ENCODE results near the gene TREML1. TPM values are rescaled to one million over a fixed set of nuclear protein-coding genes. Genes with fewer than 3 reads are reported as not detected.

The TREML1 gene
- total and polyA plus RNA-seq, 2 experiments from 2014 or later: not detected

GRCh38 chr6:41171908-41172307 is 17.8 kb upstream of the TREML1 start (continued):
- TF ChIP-seq REST (IDR thresholded peaks at IDR 0.05; ENCODE audit: unreplicated experiment): no peak
- TF ChIP-seq CTCF (conservative IDR thresholded peaks at IDR 0.05; ENCODE audit: low read depth in 2 of 2): no peak
- TF ChIP-seq ETS1 (IDR thresholded peaks at IDR 0.05): no peak
- no peak for TF ChIP-seq STAT1 (IDR thresholded peaks at IDR 0.05; ENCODE audit: unreplicated experiment)
- TF ChIP-seq ZNF114 (CRISPR knock-in tag; IDR thresholded peaks at IDR 0.05): no peak
- TF ChIP-seq NANOG (IDR thresholded peaks at IDR 0.05; ENCODE audit: borderline replicate concordance): no peak

GRCh38 chr6:41170547-41171160 is 16.5 kb upstream of the TREML1 start:
- Histone ChIP-seq H3K36me3 (ENCODE audit: insufficient read depth) (no peaks in the 10 kb centered on the region), H4K20me1 (replicated peaks; ENCODE audit: insufficient read depth) (no peaks in the 10 kb centered on the region), H3K79me2 (replicated peaks; ENCODE audit: insufficient read depth) (no peaks in the 10 kb centered on the region), H3K4me3 (no peak overlapping the region), H3K4me2 (peak overlapping the region; percentile 67), H3F3A (replicated peaks; ENCODE audit: low read depth) (no peaks in the 10 kb centered on the region), H3K27me3 (ENCODE audit: insufficient read depth) (no peaks in the 10 kb centered on the region), H2AFZ (0 out of 2 replicates have a peak overlapping the region, but pooled peaks have one; percentile 6), H3K4me1 (ENCODE audit: insufficient read depth) (peaks cover 11% of the 10 kb centered on the region), H3K9me2 (ENCODE audit: insufficient read depth) (peaks cover 12% of the 10 kb centered on the region; the same call in 1 of the 2 replicates), H3K27ac (ENCODE audit: low read depth) (no peak overlapping the region)
- H3K36me3 Mint-ChIP-seq (ENCODE audit: low read depth): peaks cover 7% of the 10 kb centered on the region; the same call in 1 of the 3 replicates
- H3K4me3 Mint-ChIP-seq: no peak overlapping the region
- no peak overlapping the region; the same call in 1 of the 2 replicates for H3K27ac Mint-ChIP-seq
- ATAC-seq (peak; percentile 29), DNase-seq (ENCODE audit: low spot score) (no peak)
- H3K4me1 Mint-ChIP-seq: peaks cover 15% of the 10 kb centered on the region
- H3K27me3 Mint-ChIP-seq (ENCODE audit: insufficient read depth, low read depth, poor library complexity): peaks cover 9% of the 10 kb centered on the region
- peaks cover 8% of the 10 kb centered on the region; the same call in 1 of the 3 replicates for H3K9me3 Mint-ChIP-seq
- TF ChIP-seq POLR2AphosphoS5 (IDR thresholded peaks at IDR 0.05; ENCODE audit: low read depth): no peak
- no peak for TF ChIP-seq ZNF331 (CRISPR knock-in tag; IDR thresholded peaks at IDR 0.05; ENCODE audit: low read depth)
- no peak for TF ChIP-seq REST (IDR thresholded peaks at IDR 0.05; ENCODE audit: unreplicated experiment)
- no peak for TF ChIP-seq CTCF (conservative IDR thresholded peaks at IDR 0.05; ENCODE audit: low read depth in 2 of 2)

All from GM23338 (cell line).